Measurements from ENCODE around the gene KLHL29. TPM values are rescaled to one million over a fixed set of nuclear protein-coding genes. Genes with fewer than 3 reads are reported as not detected.

The KLHL29 gene
- total and polyA plus RNA-seq, 10 of the 15 experiments (the other 5 are each of a cell fraction or from before 2014, with no cell fraction given) = 1.4 to 19.5 (median 6.1) TPM

DNA sequence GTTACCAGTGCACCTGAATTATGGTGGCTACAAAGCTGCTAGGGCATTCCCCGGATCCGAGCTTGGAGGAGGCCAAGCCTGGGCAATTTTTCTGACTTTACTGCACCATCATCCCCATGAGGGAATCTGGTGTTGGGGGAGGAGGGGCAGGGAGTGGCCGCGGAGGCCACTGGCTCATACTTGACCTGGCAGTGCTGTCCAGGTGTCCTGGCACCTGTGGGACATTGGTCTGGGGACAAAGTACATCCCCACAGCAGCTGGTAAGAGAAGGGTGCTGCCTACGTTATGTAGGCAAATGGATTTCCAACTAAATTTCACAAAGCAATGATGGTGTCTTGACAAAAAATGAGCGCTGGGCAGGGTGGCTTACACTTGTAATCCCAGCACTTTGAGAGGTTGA lies 48.3 kb downstream of the KLHL29 start:
- Histone ChIP-seq H3K27ac (ENCODE audit: control insufficient read depth, insufficient read depth) (no peak overlapping the region), H3K4me2 (ENCODE audit: control insufficient read depth, insufficient read depth) (no peak overlapping the region), H3K36me3 (ENCODE audit: control insufficient read depth in 2 of 2, insufficient read depth in 2 of 2, low read length in 1 of 2) (no peaks in the 10 kb centered on the region), H3K79me2 (ENCODE audit: control insufficient read depth, insufficient read depth, low read length) (no peaks in the 10 kb centered on the region), H4K20me1 (ENCODE audit: control insufficient read depth, insufficient read depth) (no peaks in the 10 kb centered on the region), H3K27me3 (replicated peaks in 1 of 2; ENCODE audit: control insufficient read depth in 2 of 2, insufficient read depth in 2 of 2, low read length in 1 of 2) (no peaks in the 10 kb centered on the region), H3K9me3 (replicated peaks; ENCODE audit: control insufficient read depth, insufficient read depth, low read length) (no peaks in the 10 kb centered on the region; the same call in 2 of the 3 replicates), H3K9ac (ENCODE audit: control insufficient read depth, insufficient read depth, low read length) (no peak overlapping the region), H3K4me3 (no peak overlapping the region), H2AFZ (ENCODE audit: control insufficient read depth, low read depth, low read length) (no peak overlapping the region), H3K4me1 (ENCODE audit: control insufficient read depth, insufficient read depth, low read length) (no peaks in the 10 kb centered on the region)
- in situ Hi-C loops (cut with MboI) = no loop called here
- BruUV-seq (replicated peaks) = no TSS peak
- FAIRE-seq (no peak), DNase-seq (ENCODE audit: low read depth, low spot score) (no peak), ATAC-seq (no peak)
- no peak for TF ChIP-seq SREBF2 (IDR thresholded peaks at IDR 0.05; ENCODE audit: low read length)
- TF ChIP-seq YY1 (IDR thresholded peaks at IDR 0.05; ENCODE audit: low read depth, low read length) = no peak
- no peak for TF ChIP-seq BCL11A (IDR thresholded peaks at IDR 0.05; ENCODE audit: low read depth, low read length)
- TF ChIP-seq POU2F2 (IDR thresholded peaks at IDR 0.05; ENCODE audit: borderline replicate concordance, low read depth, low read length) = no peak
- no peak for TF ChIP-seq CBX3 (IDR thresholded peaks at IDR 0.05; ENCODE audit: borderline replicate concordance, low read depth)
- TF ChIP-seq BACH1 (IDR thresholded peaks at IDR 0.05; ENCODE audit: borderline replicate concordance) = no peak
- TF ChIP-seq MYC (IDR thresholded peaks at IDR 0.05; ENCODE audit: insufficient read depth, insufficient read length, insufficient replicate concordance, low read length, severe bottlenecking) = no peak
- no peak for TF ChIP-seq GABPA (IDR thresholded peaks at IDR 0.05; ENCODE audit: low read depth)
- no peak for TF ChIP-seq KDM1A (IDR thresholded peaks at IDR 0.05; ENCODE audit: borderline replicate concordance)
- CTCF ChIA-PET = no interaction called here
- SMC1A ChIA-PET (ENCODE audit: uncharacterized antibody, unreplicated experiment) = interaction anchor here (1.3 kb wide), 1 partner anchor 29 kb away, joined by 3 read pairs; no protein-coding TSS in a partner anchor
- POLR2A ChIA-PET = no interaction called here
- RAD21 ChIA-PET (ENCODE audit: unreplicated experiment) = no interaction called here
- WGBS (ENCODE audit: insufficient coverage, insufficient replicate concordance, low lambda C conversion rate, missing lambda C conversion rate) = 82% methylated on average over 6 of the region's 6 CpGs
- intact Hi-C loops (cut with micrococcal nuclease; ENCODE audit: unreplicated experiment) = no loop called here

DNA sequence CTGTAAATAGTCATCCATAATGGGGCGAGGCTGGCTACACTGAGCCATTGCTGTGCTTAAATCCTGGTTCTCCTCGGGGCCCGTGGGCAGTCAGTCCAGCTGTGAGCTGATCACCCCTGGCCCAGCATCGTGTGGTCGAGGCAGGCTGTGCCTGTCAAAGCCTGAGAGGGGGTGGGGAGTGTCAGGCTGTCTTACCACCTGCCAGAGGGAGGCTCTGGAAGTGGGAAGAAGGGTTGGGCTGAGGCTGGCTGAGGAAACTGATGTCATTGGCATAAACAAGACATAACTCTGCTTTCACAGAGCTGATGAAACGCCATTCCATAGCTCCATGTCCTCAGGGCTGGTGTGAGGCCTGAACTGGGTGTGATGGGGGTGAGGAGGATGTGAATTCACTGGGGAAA lies 49.7 kb downstream of the KLHL29 start:
- Histone ChIP-seq H2AFZ (ENCODE audit: control insufficient read depth, low read depth, low read length) (no peak overlapping the region), H4K20me1 (ENCODE audit: control insufficient read depth, insufficient read depth) (no peaks in the 10 kb centered on the region), H3K4me3 (no peak overlapping the region), H3K27ac (ENCODE audit: control insufficient read depth, insufficient read depth) (no peak overlapping the region), H3K4me1 (ENCODE audit: control insufficient read depth, insufficient read depth, low read length) (no peaks in the 10 kb centered on the region), H3K9ac (ENCODE audit: control insufficient read depth, insufficient read depth, low read length) (no peak overlapping the region), H3K4me2 (ENCODE audit: control insufficient read depth, insufficient read depth) (no peak overlapping the region), H3K79me2 (ENCODE audit: control insufficient read depth, insufficient read depth, low read length) (no peaks in the 10 kb centered on the region), H3K9me3 (replicated peaks; ENCODE audit: control insufficient read depth, insufficient read depth, low read length) (no peaks in the 10 kb centered on the region; the same call in 2 of the 3 replicates), H3K36me3 (ENCODE audit: control insufficient read depth in 2 of 2, insufficient read depth in 2 of 2, low read length in 1 of 2) (no peaks in the 10 kb centered on the region), H3K27me3 (replicated peaks in 1 of 2; ENCODE audit: control insufficient read depth in 2 of 2, insufficient read depth in 2 of 2, low read length in 1 of 2) (no peaks in the 10 kb centered on the region)
- ChIA-PET SMC1A (ENCODE audit: uncharacterized antibody, unreplicated experiment) (no interaction called here), POLR2A (no interaction called here), RAD21 (ENCODE audit: unreplicated experiment) (no interaction called here), CTCF (interaction anchor here (1.7 kb wide), 1 partner anchor 25 kb away, joined by 5 read pairs; no protein-coding TSS in a partner anchor)
- no TSS peak for BruUV-seq (replicated peaks)
- intact Hi-C loops (cut with micrococcal nuclease; ENCODE audit: unreplicated experiment) = no loop called here
- 72% methylated on average over 6 of the region's 6 CpGs for WGBS (ENCODE audit: insufficient coverage, insufficient replicate concordance, low lambda C conversion rate, missing lambda C conversion rate)
- FAIRE-seq = no peak
- in situ Hi-C loops (cut with MboI) = no loop called here
- DNase-seq (ENCODE audit: low read depth, low spot score) = no peak
- no peak; the same call in 2 of the 3 replicates for ATAC-seq
- TF ChIP-seq STAT3 (IDR thresholded peaks at IDR 0.05; ENCODE audit: low read depth, low read length) = no peak
- no peak for TF ChIP-seq CBFB (IDR thresholded peaks at IDR 0.05; ENCODE audit: low read depth)
- TF ChIP-seq MEF2A (IDR thresholded peaks at IDR 0.05; ENCODE audit: insufficient read depth, low read depth, low read length) = no peak
- TF ChIP-seq, protein P1, sequence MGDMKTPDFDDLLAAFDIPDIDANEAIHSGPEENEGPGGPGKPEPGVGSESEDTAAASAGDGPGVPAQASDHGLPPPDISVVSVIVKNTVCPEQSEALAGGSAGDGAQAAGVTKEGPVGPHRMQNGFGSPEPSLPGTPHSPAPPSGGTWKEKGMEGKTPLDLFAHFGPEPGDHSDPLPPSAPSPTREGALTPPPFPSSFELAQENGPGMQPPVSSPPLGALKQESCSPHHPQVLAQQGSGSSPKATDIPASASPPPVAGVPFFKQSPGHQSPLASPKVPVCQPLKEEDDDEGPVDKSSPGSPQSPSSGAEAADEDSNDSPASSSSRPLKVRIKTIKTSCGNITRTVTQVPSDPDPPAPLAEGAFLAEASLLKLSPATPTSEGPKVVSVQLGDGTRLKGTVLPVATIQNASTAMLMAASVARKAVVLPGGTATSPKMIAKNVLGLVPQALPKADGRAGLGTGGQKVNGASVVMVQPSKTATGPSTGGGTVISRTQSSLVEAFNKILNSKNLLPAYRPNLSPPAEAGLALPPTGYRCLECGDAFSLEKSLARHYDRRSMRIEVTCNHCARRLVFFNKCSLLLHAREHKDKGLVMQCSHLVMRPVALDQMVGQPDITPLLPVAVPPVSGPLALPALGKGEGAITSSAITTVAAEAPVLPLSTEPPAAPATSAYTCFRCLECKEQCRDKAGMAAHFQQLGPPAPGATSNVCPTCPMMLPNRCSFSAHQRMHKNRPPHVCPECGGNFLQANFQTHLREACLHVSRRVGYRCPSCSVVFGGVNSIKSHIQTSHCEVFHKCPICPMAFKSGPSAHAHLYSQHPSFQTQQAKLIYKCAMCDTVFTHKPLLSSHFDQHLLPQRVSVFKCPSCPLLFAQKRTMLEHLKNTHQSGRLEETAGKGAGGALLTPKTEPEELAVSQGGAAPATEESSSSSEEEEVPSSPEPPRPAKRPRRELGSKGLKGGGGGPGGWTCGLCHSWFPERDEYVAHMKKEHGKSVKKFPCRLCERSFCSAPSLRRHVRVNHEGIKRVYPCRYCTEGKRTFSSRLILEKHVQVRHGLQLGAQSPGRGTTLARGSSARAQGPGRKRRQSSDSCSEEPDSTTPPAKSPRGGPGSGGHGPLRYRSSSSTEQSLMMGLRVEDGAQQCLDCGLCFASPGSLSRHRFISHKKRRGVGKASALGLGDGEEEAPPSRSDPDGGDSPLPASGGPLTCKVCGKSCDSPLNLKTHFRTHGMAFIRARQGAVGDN (IDR thresholded peaks at IDR 0.05) = no peak
- TF ChIP-seq MYC (IDR thresholded peaks at IDR 0.05; ENCODE audit: insufficient read depth, insufficient read length, insufficient replicate concordance, low read length, severe bottlenecking) = no peak
- no peak for TF ChIP-seq NFYA (IDR thresholded peaks at IDR 0.05; ENCODE audit: borderline replicate concordance, low read depth, low read length)
- TF ChIP-seq ZZZ3 (IDR thresholded peaks at IDR 0.05; ENCODE audit: control insufficient read depth, insufficient read length, low read depth) = no peak
